ENCODE data around the gene PROX1.

Gene PROX1, protein sequence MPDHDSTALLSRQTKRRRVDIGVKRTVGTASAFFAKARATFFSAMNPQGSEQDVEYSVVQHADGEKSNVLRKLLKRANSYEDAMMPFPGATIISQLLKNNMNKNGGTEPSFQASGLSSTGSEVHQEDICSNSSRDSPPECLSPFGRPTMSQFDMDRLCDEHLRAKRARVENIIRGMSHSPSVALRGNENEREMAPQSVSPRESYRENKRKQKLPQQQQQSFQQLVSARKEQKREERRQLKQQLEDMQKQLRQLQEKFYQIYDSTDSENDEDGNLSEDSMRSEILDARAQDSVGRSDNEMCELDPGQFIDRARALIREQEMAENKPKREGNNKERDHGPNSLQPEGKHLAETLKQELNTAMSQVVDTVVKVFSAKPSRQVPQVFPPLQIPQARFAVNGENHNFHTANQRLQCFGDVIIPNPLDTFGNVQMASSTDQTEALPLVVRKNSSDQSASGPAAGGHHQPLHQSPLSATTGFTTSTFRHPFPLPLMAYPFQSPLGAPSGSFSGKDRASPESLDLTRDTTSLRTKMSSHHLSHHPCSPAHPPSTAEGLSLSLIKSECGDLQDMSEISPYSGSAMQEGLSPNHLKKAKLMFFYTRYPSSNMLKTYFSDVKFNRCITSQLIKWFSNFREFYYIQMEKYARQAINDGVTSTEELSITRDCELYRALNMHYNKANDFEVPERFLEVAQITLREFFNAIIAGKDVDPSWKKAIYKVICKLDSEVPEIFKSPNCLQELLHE

DNA sequence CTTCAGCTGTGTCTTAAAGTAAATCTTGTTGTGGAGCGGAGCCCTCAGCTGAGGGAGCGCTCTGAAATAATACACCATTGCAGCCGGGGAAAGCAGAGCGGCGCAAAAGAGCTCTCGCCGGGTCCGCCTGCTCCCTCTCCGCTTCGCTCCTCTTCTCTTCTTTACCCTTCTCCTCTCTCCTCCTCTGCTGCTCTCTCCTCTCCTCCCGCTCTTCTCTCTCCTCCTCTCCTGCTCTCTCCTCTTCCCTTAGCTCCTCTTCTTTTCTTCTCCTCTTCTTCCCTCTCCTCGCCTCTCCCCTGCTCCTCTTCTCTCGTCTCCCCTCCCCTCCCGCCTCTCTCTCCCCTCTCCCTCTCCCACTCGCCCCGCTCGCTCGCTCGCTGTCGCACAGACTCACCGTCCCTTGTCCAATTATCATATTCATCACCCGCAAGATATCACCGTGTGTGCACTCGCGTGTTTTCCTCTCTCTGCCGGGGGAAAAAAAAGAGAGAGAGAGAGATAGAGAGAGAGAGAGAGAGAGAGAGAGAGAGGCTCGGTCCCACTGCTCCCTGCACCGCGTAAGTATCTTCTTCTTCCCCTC is at the start of gene PROX1:
TSS of gene PROX1 (plus strand) at position 47 of the 580 bp plus-strand sequence. CDS start 8,563 bp downstream, outside the sequence.
- DNase-seq: peak; percentile 48

DNA sequence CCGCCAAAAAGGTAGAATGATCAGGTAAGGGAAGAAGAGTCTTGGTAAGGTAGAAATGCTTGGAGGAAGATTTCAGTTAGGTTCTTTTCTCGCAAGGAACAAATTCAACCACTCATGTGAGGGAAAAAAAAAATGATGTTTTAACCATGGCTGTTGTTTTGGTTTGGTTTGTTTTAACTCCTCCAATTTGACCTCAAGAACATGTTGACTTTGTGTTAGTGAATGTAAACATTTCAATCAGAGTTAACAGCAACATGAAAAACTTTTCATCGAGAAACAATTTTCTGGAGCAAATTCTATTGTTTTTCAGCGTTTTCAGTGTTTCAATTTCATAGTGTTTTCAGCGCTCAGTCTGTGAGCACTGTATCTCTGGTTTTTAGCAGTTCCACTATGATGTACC is 49.0 kb upstream of the PROX1 start:
- DNase-seq: no peak

DNA sequence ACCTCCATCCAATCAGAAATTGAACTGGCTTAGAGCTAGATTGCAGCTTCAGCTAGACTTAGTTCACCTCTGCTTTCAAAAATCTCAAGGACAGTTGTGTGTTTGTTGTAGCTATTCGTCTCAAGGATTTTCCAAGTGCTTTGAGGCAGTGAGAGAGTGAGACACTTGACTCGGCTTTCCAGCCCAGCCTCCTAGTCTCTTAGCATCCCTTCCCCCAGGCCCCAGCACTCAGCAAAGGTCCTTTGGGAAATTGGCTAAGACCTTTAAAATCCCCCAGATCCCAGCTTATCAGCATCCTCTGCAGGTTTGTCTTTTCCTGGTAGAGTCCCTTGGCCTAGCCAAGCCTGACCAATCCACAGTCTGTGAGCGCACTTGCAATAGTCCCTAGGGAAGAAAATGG is 47.9 kb upstream of the PROX1 start:
- no peak for DNase-seq

DNA sequence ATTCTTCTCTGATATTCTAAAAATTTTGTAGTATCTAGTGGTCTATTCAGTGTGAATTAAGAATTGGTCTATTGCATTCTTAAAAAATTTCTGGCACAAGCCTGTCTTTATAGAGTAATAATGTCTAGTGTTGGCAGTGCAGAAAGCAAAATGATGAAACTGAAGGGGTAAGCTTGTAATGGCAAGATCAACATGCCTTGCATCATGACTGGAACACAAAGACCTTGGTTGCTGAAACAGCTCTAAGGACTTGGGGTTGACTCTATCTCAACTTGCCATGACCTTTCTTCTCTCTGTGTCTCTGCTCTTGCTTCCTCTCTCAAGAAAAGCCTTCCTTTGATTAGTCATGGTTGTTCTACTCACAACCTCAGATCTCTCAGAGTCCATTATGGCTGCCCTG is 46.8 kb upstream of the PROX1 start:
- no peak for DNase-seq

DNA sequence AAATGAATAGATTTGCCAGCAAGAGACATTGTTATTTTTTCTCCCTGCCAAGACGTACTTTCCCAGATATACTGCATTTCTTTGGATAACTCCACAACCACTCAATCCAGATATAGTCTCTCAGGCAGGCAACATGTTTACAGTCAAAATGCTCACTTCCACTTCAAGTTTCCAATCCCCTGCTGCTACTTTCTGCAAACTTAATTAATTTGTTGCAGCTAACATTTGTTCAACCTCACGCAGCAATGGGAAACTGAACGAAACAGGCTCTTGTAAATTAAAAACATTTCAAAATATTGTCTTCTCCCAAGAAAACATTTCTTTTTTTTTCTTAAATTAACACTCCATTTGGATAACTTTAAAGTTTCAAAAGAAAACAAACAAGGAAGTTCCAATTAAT is 45.7 kb upstream of the PROX1 start:
- no peak for DNase-seq

DNA sequence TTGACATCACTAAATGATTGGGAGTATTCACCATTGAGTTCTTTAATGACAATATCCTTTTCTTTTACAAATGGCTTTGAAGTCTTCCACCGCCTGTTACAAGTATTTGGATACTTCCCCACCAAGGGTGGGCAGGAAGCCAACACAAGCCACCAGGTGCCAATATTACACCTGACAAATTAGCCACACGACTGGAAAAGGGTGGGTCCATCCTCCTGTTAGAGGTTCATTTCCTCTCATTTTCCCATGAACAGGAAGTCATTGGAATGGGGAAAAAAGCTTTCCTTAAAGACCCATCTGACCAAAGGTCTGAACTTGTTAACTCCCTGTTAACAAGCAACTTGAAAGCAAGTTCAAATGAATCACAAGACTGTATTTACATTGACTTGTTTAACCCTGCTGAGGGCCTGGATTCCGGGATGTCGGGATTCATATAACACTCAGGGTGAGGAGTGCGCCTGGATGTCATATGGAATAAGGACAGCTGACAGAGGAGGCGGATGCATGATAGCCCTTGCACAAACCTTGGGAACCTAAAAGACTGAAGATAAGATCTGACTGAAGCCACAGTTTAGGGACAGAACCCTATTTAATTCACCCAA is 40.5 kb upstream of the PROX1 start:
- DNase-seq: peak; percentile 74

DNA sequence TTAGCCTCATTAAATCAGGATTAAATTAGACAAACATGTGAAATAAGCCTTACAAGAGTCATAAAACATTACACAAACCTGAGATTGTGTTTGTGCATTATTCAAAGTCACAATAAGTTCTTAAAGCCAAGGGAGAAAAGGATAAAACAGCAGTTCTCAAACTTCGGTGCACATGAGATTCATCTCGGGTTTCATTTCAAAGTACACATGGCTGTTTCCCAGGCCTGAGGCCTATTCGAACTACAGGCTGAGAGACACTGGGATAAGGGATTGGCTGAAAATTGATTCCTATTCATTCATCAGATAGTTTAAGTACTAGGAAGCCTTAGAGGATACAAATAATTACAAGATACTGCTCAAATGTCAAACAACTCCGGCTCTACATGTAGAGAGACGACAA is 35.9 kb upstream of the PROX1 start:
- no peak for DNase-seq

DNA sequence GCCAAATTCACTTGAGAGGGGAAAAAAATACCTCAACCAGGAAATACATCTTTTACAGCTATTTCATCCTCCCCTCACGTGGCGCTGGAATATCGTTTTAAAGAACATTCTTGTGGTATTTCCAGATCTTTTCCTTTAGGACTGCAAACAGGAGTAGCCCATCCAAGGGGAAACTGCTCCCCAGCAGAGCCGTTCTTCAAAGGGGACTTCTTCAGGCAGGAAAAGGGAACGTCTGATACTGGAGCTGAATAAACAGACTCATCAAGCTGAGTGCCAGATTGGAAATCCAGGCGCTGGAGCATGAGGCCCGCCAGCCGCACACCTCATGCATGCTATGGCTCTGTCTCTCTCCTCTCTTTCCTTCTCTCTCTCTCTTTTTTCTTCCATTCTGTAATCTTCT is 34.0 kb upstream of the PROX1 start:
- no peak for DNase-seq

DNA sequence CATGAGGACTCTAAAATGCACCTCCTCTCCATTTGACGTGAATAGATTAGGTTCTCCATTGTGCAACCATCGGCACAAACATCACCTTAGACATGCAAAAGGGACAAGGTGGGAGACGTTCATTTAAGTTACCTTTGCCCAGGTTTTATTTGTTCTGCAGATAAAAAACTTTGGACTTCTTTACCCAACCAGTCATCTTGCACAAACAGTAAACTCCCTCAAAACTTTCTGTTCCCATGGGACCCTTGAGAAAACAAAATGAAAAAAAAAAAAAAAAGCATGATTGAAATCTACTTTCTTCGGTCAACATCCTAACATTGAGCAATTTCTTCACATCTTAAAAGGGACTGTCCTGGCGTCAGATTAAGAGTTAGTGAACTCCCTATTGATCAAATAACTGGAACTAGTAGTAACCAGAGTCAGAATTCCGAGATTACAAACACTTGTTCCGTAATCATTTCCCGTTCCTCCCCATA is 31.4 kb upstream of the PROX1 start:
- no peak for DNase-seq

DNA sequence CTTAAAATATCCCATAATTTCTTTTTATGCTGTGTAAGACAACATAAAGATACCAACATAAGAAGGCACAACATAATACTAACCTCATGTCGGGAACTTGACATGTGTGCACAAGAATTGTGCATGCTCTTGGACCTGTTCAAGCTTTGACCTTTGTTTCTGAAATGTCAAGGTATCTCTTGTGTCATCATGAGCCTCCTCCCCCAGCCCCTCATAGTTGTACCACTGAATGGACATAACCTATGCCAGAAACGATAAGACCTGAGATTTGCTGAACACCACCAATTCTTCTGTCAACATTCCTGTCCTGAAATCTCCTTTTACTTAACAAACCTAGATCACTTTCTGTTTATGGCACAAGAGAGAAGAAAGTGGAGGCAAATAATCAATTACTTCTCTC is 29.4 kb upstream of the PROX1 start:
- DNase-seq: no peak

DNA sequence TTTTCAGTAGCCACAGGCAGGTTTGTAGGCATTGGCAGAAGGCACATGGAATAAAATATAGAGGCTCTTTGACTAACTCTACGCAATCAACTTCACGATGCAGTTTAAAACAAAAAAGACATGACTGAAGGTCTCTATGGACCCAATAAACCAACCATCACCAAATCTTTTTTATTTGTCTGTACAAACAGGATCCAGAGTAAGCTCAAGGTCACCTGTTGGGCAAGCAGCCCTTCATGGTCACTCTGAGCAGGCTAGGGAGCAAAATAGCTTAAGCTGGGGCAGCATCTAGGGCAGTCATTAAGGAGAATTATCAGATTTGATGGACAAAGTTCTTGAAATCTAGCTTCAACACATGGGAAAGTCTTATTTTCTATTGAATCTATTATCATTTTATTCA is 26.8 kb upstream of the PROX1 start:
- DNase-seq: no peak

DNA sequence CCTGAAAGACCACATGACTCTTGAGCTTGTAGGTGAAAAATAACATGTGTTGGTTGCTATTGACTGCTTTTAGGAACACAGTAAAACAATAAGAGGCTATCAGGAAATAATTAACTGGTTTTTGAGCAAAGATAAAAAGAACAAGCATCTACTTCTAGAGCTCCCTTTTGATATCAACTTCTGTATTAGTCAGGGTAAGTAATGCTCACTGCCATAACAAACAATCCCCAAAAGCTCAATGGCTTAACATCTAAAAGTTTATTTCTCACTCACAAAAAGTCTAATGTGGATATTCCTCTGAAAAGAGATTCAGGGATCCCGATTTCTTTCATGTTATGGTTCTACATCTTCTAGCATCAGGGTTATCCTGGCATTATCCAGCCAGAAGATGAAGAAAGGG is 25.3 kb upstream of the PROX1 start:
- DNase-seq: no peak

DNA sequence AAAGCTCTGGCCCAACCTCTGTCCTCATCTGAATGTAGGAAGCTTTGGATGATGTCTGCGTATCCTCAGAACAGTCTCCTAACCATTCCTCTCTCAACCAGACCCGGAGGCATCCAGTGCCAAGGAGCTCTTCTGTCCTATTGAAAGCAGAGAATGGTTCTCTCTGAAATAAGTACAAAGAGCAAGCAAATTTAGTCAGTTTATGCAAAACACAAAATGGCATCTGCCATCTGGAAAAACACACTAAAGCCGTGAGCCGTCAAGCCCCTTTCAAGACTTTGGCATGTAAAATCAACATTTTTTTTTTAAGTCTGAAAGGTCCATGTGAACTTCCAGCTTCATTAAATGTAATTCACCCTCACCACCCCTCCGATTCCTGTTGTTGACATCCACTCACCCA is 21.7 kb upstream of the PROX1 start:
- no peak for DNase-seq

DNA sequence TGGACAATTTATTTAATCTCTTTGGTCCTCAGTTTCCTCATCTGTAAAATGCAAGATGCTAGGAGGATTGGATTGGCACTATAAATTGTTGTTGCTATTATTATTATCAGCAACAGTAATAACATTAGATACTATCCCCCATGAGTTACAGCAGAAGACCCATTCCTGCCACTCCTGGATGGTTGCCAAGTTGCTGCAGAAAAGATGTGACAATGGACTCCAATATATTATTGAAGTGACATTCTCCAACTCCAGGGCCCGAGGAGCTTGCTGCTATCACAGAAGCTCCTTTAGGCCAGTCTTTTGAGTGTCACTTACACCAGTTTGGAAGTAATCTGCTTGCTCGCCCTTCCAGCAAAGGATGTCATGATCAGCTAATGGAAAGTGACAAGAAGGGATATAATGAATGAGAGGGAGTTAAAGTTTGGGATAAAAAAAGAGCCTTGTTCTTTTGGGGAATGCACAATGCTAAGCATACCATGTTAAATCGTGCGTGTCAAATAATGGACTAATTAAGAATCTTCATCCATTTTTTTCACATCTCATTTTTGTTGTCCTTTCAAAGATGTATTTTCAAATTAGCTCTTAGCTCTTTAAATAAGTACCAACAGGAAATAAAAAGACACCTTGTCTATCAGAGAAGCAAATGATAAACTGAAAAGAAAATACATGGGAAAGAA is 19.5 kb upstream of the PROX1 start:
- no peak for DNase-seq

DNA sequence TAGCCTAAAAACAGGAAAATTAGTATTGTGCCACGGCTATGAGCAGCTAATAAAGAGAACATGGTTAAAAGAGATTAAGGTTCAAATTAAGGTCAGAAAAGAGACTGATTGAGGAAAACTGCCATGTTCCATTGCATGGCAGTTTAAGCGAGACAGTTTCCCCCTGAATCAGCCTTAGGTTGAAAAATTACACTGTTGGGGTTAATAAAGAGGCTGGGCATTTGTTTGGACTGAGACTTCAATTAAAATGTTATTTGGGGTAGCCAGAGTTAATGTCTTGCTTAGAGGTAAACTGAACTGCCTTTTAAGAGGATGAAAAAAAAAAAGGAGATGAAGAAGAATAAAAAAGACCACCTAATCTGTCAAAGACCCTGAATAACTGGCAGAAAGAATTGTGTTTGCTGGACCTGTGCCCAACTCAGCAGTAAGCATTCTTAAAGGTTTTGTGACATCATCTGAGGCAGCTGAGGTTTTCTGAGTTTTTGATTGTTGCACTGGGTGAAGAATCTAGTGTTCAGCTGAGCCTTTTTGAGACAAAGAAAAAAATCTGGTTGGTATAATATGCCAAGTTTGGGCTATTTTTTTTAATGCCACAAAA is 17.7 kb upstream of the PROX1 start:
- DNase-seq: no peak

DNA sequence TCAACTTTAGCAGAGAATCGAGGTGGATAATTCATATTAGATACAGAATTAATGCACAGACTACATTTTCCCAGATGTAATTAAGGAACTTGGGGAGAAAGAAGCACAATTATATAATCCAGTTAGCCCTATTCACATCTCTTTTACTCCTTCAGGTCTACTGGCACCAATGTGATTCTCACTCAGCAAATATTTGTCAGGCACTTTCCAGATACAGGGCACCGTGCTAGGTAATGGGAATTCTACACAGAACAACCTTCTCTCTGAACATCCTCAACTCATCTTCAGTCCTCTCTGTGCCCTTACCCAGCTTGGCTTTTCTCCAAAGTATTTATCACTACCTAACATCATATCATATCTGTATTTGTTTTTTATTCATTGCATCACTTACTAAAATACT is 15.6 kb upstream of the PROX1 start:
- DNase-seq: no peak

DNA sequence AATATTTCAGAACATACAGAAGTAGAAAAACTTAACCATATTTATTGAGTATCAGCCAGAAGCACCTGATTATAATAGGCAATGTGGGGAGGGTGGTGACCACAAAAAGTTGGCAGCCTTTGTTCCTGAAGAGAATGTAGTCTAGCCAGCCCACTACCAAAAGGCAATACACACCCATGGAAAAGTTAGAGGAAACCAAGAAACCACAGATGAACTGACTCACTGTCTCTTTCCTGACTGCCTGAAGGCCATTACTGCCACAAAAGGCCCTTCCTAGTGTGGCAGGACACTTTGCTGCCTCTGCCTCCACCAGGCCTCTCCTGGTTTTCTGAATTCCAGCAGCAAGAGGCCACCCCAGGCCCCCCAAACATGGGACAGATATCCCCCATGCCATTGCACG is 14.6 kb upstream of the PROX1 start:
- no peak for DNase-seq

DNA sequence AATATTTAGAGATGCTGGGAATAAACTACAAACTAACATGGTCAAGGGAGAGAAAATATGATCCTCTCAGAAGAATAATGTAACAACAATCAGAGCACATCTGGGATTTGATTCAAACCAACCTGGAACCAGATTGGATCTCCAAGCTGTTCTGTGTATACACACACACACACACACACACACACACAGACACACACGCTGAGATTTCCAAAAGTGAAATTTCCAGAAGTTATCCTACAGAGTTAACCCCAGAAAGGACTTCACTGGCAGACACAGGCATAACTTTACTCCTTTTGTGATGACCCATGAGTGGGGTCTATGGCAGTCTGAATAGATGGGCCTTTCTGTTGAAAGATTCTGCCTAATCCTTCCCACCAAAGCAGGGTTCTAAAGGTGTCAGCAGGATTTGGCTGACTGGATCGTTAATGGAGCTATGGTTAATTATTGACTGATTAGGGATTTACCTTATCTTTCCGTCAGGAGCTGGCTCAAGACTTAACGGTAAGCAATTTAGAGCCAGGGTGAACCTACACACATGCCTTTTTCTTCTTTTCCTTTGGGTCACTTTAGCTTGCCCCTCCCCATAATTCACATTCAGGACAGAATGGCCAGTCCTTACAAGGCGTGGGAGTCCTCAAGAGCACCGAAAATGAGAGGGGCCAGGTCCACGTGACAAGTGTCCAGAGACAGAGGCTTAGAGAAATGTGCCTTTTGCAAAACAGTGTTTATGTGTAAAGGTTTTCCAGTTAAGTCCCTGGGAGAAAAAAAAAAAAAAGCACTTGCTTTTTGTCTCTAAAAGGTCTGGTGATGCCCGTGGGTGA is 10.9 kb upstream of the PROX1 start:
- DNase-seq: no peak

DNA sequence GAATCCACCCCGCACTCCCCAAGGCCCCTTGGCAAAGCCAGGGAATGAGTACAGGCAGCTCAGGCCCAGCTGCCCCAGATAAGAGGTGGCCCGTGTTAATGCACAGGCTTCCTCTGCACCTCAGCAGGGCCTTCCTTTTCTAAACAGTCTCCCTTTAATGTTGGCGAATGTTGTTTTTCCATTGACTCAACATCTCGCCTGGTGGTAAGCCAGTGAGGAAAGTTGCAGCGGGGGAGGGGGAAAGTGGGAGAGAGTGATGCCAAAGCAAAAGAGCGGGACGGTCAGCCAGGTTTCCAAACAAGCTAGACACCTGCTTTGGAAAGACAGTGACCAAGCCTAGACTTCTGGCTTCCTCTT is 10.3 kb upstream of the PROX1 start:
- no peak for DNase-seq

DNA sequence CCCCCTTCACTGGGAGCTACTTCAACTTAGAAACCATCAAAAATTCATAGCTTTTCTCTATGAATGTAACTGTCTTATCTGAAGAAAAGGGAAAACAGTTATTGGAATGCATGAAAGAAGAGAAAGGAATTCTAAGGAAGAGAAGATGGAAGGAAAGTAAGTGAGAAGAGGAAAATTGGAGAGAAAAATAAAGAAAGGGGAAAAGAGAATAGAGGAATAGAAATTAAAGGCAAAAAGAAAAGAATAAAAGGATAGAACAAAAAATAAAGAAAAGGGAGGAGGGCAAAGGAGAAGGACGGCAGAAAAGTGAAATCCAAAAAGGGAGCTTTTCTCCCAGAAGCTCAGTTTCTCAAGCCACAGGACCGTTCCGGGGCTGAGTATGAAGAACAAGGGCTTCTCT is 9.9 kb upstream of the PROX1 start:
- no peak for DNase-seq

DNA sequence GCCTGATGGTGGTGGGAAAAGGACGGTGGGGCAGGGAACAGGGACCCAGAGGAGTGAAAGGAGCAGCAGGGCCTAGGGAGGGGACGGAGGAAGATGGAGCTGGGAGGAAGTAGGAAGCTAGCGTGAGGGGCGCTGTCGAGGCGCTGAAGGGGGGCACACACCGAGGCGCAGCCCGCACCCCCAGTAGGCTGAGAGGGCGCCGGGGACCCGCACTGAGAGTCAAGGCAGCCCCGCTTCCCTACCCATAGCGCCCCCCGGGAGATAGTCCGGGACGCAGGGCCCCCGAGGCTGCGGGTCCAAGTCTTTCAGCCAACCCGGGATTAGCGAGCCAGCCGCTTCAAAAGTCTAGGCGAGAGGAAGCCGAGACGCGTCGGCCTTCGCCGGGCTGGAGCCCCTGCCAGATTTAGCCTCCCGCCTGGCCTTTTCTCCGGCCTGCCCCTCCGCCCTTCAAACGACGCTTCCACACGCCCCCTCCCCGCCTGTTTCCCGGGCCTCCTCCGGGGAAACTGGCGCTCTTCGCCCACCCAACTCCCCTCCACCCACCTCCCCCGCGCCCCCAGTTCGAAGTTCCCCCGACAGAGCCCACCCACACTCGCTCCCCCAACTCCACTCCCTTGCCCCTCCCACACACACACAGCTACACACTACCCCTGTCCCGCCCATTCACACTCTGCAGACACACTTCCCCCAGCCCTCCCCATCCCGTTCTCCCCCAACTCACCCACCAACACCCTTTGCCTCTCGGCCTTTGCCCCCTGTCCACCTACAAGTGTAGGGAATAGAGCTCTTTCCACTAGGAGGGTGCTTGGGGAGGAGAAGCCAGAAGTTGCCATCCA is 7.8 kb upstream of the PROX1 start:
- no peak for DNase-seq

Data from NCI-H1105 (cell line).